ENCODE data around the gene HPD. TPM values are rescaled to one million over a fixed set of nuclear protein-coding genes. Genes with fewer than 3 reads are reported as not detected.
A peak's percentile ranks its signal among the peaks of the same experiment; 100 is the strongest.
"Not testable (repeated sequence)": the region's sequence is repeated elsewhere in the genome, so short reads cannot be mapped to it uniquely, and the experiment has no call there.

Gene HPD
- total and polyA plus RNA-seq, 9 donors = 0.04 to 0.15 (median 0.11) TPM; not detected in 4

GRCh38 chr12:121871467-121871866, 12.8 kb upstream of the HPD start:
- peaks cover 2% of the 10 kb centered on the region for H3K4me1 ChIP-seq (ENCODE audit: control insufficient read depth, insufficient read depth, low read length)
- no peaks in the 10 kb centered on the region for H3K9me3 ChIP-seq (replicated peaks; ENCODE audit: control insufficient read depth, low read depth, low read length)
- no peaks in the 10 kb centered on the region for H3K27me3 ChIP-seq (ENCODE audit: control insufficient read depth, insufficient read depth, low read length)
- no peak for DNase-seq
- no peaks in the 10 kb centered on the region for H3K36me3 ChIP-seq (ENCODE audit: control insufficient read depth, insufficient read depth, low read length)
- H3K4me3 ChIP-seq (ENCODE audit: low read length) = no peak overlapping the region
- WGBS (ENCODE audit: insufficient coverage) = 84% methylated on average over 2 of the region's 3 CpGs
- no peak overlapping the region for H3K27ac ChIP-seq (ENCODE audit: low read length)

GRCh38 chr12:121869229-121869628, 10.6 kb upstream of the HPD start:
- H3K27ac ChIP-seq (ENCODE audit: low read length); H3K27me3 ChIP-seq (ENCODE audit: control insufficient read depth, insufficient read depth, low read length); H3K4me3 ChIP-seq (ENCODE audit: low read length); H3K36me3 ChIP-seq (ENCODE audit: control insufficient read depth, insufficient read depth, low read length); H3K4me1 ChIP-seq (ENCODE audit: control insufficient read depth, insufficient read depth, low read length); H3K9me3 ChIP-seq (replicated peaks; ENCODE audit: control insufficient read depth, low read depth, low read length); DNase-seq: not testable (repeated sequence)
- no CpG with 5 or more reads among the region's 8 CpGs for WGBS (ENCODE audit: insufficient coverage)

GRCh38 chr12:121866331-121866730, 7.7 kb upstream of the HPD start:
- no peaks in the 10 kb centered on the region for H3K9me3 ChIP-seq (replicated peaks; ENCODE audit: control insufficient read depth, low read depth, low read length)
- no peaks in the 10 kb centered on the region for H3K27me3 ChIP-seq (ENCODE audit: control insufficient read depth, insufficient read depth, low read length)
- H3K36me3 ChIP-seq (ENCODE audit: control insufficient read depth, insufficient read depth, low read length) = no peaks in the 10 kb centered on the region
- no peak overlapping the region for H3K4me3 ChIP-seq (ENCODE audit: low read length)
- no peak overlapping the region for H3K27ac ChIP-seq (ENCODE audit: low read length)
- DNase-seq = peak; percentile 82
- peaks cover 2% of the 10 kb centered on the region for H3K4me1 ChIP-seq (ENCODE audit: control insufficient read depth, insufficient read depth, low read length)
- WGBS (ENCODE audit: insufficient coverage) = 10% methylated on average over 2 of the region's 4 CpGs

- Histone ChIP-seq H3K9me3 (replicated peaks; ENCODE audit: control insufficient read depth, low read depth, low read length) (no peaks in the 10 kb centered on the region), H3K36me3 (ENCODE audit: control insufficient read depth, insufficient read depth, low read length) (no peaks in the 10 kb centered on the region), H3K4me1 (ENCODE audit: control insufficient read depth, insufficient read depth, low read length) (peaks cover 16% of the 10 kb centered on the region), H3K27me3 (ENCODE audit: control insufficient read depth, insufficient read depth, low read length) (peaks cover 3% of the 10 kb centered on the region), H3K4me3 (ENCODE audit: low read length) (no peak overlapping the region), H3K27ac (ENCODE audit: low read length) (no peak overlapping the region)
- 10% methylated on average over 11 of the region's 11 CpGs for WGBS (ENCODE audit: insufficient coverage)
- DNase-seq = peak; percentile 38
These were observed 3.1 kb upstream of the HPD start for GRCh38 chr12:121861636-121862254.

- peaks cover 16% of the 10 kb centered on the region for H3K4me1 ChIP-seq (ENCODE audit: control insufficient read depth, insufficient read depth, low read length)
- not testable (repeated sequence) for H3K27ac ChIP-seq (ENCODE audit: low read length); H3K9me3 ChIP-seq (replicated peaks; ENCODE audit: control insufficient read depth, low read depth, low read length); H3K36me3 ChIP-seq (ENCODE audit: control insufficient read depth, insufficient read depth, low read length); DNase-seq; H3K27me3 ChIP-seq (ENCODE audit: control insufficient read depth, insufficient read depth, low read length); H3K4me3 ChIP-seq (ENCODE audit: low read length)
- WGBS (ENCODE audit: insufficient coverage) = 76% methylated on average over 2 of the region's 4 CpGs
These were observed 2.0 kb upstream of the HPD start for GRCh38 chr12:121860699-121861098.

- peaks cover 6% of the 10 kb centered on the region for H3K27me3 ChIP-seq (ENCODE audit: control insufficient read depth, insufficient read depth, low read length)
- H3K4me1 ChIP-seq (ENCODE audit: control insufficient read depth, insufficient read depth, low read length) = peaks cover 16% of the 10 kb centered on the region
- H3K27ac ChIP-seq (ENCODE audit: low read length) = no peak overlapping the region
- H3K36me3 ChIP-seq (ENCODE audit: control insufficient read depth, insufficient read depth, low read length) = no peaks in the 10 kb centered on the region
- H3K4me3 ChIP-seq (ENCODE audit: low read length) = no peak overlapping the region
- 89% methylated on average over 1 of the region's 1 CpG for WGBS (ENCODE audit: insufficient coverage)
- no peak for DNase-seq
- no peaks in the 10 kb centered on the region for H3K9me3 ChIP-seq (replicated peaks; ENCODE audit: control insufficient read depth, low read depth, low read length)
These were observed 1.6 kb upstream of the HPD start for GRCh38 chr12:121860257-121860656.

GRCh38 chr12:121858318-121858661, 369 bp downstream of the HPD start:
- no peak for DNase-seq
- WGBS (ENCODE audit: insufficient coverage) = 94% methylated on average over 6 of the region's 10 CpGs
- H3K27ac ChIP-seq (ENCODE audit: low read length) = no peak overlapping the region
- no peak overlapping the region for H3K4me3 ChIP-seq (ENCODE audit: low read length)
- H3K9me3 ChIP-seq (replicated peaks; ENCODE audit: control insufficient read depth, low read depth, low read length) = no peaks in the 10 kb centered on the region
- H3K27me3 ChIP-seq (ENCODE audit: control insufficient read depth, insufficient read depth, low read length) = peaks cover 12% of the 10 kb centered on the region
- H3K4me1 ChIP-seq (ENCODE audit: control insufficient read depth, insufficient read depth, low read length) = peaks cover 16% of the 10 kb centered on the region
- no peaks in the 10 kb centered on the region for H3K36me3 ChIP-seq (ENCODE audit: control insufficient read depth, insufficient read depth, low read length)

GRCh38 chr12:121857322-121858246, 1.1 kb downstream of the HPD start:
- 0% methylated on average over 2 of the region's 11 CpGs for WGBS (ENCODE audit: insufficient coverage)
- H3K36me3 ChIP-seq (ENCODE audit: control insufficient read depth, insufficient read depth, low read length) = no peaks in the 10 kb centered on the region
- peaks cover 12% of the 10 kb centered on the region for H3K27me3 ChIP-seq (ENCODE audit: control insufficient read depth, insufficient read depth, low read length)
- no peak for DNase-seq
- no peak overlapping the region for H3K4me3 ChIP-seq (ENCODE audit: low read length)
- H3K4me1 ChIP-seq (ENCODE audit: control insufficient read depth, insufficient read depth, low read length) = peaks cover 16% of the 10 kb centered on the region
- H3K27ac ChIP-seq (ENCODE audit: low read length) = no peak overlapping the region
- no peaks in the 10 kb centered on the region for H3K9me3 ChIP-seq (replicated peaks; ENCODE audit: control insufficient read depth, low read depth, low read length)

GRCh38 chr12:121852392-121852791, 6.3 kb downstream of the HPD start:
- WGBS (ENCODE audit: insufficient coverage) = no CpG with 5 or more reads among the region's 3 CpGs

GRCh38 chr12:121849665-121850064, 9.0 kb downstream of the HPD start:
- H3K9me3 ChIP-seq (replicated peaks; ENCODE audit: control insufficient read depth, low read depth, low read length) = no peaks in the 10 kb centered on the region

More at GRCh38 chr12:121852392-121852791, 6.3 kb downstream of the HPD start:
- H3K36me3 ChIP-seq (ENCODE audit: control insufficient read depth, insufficient read depth, low read length); DNase-seq; H3K27ac ChIP-seq (ENCODE audit: low read length); H3K4me3 ChIP-seq (ENCODE audit: low read length); H3K9me3 ChIP-seq (replicated peaks; ENCODE audit: control insufficient read depth, low read depth, low read length); H3K4me1 ChIP-seq (ENCODE audit: control insufficient read depth, insufficient read depth, low read length): not testable (repeated sequence)
- H3K27me3 ChIP-seq (ENCODE audit: control insufficient read depth, insufficient read depth, low read length) = peaks cover 11% of the 10 kb centered on the region

More at GRCh38 chr12:121849665-121850064, 9.0 kb downstream of the HPD start:
- Histone ChIP-seq H3K36me3 (ENCODE audit: control insufficient read depth, insufficient read depth, low read length) (no peaks in the 10 kb centered on the region), H3K4me3 (ENCODE audit: low read length) (no peak overlapping the region), H3K27me3 (ENCODE audit: control insufficient read depth, insufficient read depth, low read length) (peaks cover 4% of the 10 kb centered on the region), H3K4me1 (ENCODE audit: control insufficient read depth, insufficient read depth, low read length) (no peaks in the 10 kb centered on the region), H3K27ac (ENCODE audit: low read length) (no peak overlapping the region)
- 87% methylated on average over 9 of the region's 13 CpGs for WGBS (ENCODE audit: insufficient coverage)
- DNase-seq = no peak

Data from muscle of leg (tissue), 11 donors.